ENCODE results near the gene MCCD1.

The MCCD1 gene

DNA sequence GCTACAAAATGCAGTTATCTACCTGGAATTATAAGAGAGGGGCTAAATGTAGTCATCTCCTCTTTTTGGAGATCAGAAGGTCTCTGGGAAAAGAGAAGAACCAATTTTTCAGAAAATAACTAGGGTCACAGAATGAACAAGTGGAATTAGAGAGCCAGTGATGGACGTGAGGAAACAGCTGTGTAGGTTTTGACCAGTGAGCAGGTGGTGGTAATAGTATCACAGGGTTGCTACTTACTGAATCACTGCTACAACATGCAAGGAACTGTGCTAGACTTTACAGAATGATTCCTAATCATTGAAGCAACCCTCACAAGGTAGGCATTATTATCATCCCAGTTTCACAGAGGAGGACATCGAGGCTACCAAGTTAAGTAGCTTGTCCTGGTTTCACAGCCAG lies 15.9 kb downstream of the MCCD1 start:
- DNase-seq: no peak

DNA sequence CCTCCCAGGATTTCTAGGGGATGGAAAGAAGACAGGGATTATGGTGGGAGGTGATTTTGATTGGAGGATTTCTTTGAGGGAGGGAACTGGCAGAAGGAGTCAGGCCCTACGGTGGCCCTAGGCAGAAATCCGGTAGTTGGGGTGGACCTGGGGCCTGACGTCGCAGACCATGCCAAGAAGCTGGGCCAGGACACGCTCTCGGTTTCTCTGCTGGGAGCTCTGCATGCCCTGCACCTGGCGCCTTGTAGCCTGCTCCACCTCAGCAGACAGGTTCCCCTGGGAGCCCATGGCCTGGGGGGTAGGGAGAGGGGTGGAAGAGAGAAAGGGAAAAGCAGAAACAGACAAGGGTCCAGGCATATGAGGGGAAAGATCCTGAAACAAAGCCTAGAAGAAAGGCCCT lies 16.5 kb downstream of the MCCD1 start:
- DNase-seq: no peak

GRCh38 chr6:31546339-31546957 lies 17.7 kb downstream of the MCCD1 start, which contains the start of gene ATP6V1G2:
ATP6V1G2 (minus strand) TSS chr6:31546608; CDS start chr6:31546559, 49 bp downstream.
- peak; percentile 95 for DNase-seq

- DNase-seq: peak; percentile 94
Measured at GRCh38 chr6:31546958-31547726, 18.4 kb downstream of the MCCD1 start, which contains the start of gene NFKBIL1. NFKBIL1 (plus strand) TSS chr6:31547608; CDS start chr6:31547695, 87 bp downstream.

GRCh38 chr6:31547727-31548543 lies 19.2 kb downstream of the MCCD1 start:
- no peak for DNase-seq

DNA sequence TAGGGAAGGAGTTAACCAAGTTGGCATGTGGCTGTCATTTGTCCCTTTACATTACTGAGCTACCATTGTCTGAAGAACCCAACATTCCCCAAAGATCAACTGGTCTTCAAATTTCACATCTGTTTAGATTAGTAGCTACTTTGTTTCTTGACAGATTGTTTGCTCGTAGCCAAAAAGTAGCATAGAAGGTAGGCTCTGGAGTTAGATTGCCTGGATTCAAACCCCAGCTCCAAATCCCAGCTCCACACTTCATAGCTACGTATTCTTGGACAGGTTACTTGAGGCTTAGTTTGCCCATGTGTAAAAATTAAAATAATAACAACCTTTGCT lies 19.7 kb downstream of the MCCD1 start:
- no peak for DNase-seq

GRCh38 chr6:31551371-31551770 lies 22.6 kb downstream of the MCCD1 start:
- DNase-seq: peak; percentile 82

- no peak for DNase-seq
Measured at GRCh38 chr6:31556307-31556706, 27.5 kb downstream of the MCCD1 start.

DNA sequence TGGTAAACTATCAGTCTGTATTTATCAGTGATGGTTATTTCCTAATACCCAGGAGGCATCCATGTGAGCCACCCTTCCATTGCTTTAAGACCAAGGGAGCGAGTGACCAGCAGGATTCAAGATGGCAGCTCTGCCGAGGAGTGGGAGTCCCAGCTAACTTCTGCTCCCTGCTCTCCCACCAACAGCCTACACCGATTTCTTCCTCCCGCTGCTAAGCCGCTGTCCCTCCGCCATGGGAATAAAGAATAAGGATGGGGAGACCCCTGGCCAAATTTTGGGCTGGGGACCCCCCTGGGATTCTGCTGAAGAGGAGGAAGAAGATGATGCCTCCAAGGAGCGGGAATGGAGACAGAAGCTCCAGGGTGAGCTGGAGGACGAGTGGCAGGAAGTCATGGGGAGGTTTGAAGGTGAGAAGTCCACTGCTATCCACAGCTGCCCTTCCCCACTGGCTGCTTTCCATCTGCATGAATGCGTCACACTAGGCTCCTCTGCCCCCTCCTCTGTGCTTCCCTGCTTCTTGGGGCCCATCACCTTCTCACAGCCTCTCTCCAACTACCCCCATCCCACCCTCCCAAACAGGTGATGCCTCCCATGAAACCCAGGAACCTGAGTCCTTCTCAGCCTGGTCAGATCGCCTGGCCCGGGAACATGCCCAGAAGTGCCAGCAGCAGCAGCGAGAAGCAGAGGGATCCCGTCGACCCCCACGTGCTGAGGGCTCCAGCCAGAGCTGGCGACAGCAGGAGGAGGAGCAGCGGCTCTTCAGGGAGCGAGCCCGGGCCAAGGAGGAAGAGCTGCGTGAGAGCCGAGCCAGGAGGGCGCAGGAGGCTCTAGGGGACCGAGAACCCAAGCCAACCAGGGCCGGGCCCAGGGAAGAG lies 28.9 kb downstream of the MCCD1 start:
- no peak for DNase-seq

- no peak for DNase-seq
Measured at GRCh38 chr6:31558318-31558625, 29.5 kb downstream of the MCCD1 start.

- DNase-seq: peak; percentile 89
Measured at GRCh38 chr6:31558631-31559500, 30.1 kb downstream of the MCCD1 start.

DNA sequence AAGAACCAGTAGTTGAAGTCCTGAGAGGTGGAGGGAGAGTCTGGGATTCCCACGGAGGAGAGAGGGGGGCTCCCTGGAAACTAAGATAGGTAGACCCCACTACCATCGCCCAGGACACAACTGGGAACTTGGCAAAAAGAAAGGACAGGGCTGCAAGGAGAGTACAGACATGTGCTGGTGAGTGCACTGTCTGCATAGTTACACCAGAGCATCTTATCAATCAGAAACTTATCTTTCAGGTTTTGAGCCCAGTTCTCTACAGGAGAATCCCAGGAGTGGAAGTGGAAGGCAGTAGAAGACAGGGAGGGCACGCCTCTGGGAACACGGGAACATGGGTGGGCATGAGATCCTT lies 30.8 kb downstream of the MCCD1 start:
- no peak for DNase-seq

DNA sequence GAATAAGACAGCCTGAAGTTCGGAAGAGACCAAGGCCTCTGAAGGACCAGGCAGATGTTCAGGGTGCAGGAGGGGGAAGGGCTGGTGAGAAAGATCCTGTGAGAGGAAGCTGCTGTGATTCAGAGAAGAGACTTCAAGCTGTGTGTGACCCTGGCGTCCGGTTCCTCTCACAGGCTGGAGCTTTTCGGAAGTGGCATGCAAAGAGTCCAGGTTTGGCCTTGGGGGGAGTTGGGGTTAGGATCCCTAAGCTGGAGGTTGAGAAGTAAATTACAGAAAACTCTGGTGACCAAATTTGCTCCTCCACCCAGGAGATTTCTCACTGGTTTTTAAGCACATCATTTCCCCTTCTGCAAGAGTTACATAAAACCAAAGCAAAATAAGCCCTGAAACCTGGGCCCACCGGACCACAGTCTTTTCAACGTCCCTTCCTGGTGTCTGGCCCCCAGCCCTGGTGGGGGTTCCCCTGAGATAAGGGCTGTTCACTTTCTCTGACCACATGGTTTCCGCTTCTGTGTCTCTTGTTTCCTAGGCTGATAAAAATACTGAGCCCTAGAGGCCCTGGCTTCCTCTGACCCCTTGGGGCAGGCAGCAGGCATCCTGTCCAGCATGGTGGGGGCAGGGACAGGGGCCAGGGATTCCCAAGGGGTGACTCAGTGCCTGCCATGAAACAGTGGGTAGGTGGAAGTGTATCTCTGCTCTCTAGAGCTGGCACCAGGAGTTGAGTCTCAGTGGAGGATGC lies 31.4 kb downstream of the MCCD1 start:
- DNase-seq: peak; percentile 79

DNA sequence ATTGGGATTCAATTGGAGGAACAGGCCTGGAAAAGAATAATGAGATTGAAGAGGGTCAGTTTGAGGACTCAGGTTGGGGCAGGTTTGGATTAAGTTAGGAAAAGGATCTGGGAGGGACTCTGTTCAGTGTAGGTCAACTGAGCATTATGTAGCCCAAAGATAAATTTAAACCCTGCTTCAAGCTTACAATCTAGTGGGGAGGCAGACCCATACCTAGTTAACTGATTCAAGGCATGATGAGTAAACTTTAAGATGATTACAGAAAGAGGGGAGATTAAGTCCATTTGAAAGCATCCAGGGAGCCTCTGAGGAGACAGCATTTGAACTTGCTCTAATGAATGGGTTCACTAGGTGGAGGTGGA lies 31.9 kb downstream of the MCCD1 start:
- DNase-seq: no peak

GRCh38 chr6:31567531-31568370 lies 39.0 kb downstream of the MCCD1 start:
- no peak for DNase-seq

- DNase-seq: peak; percentile 77
Measured at GRCh38 chr6:31568537-31568961, 39.8 kb downstream of the MCCD1 start.

DNA sequence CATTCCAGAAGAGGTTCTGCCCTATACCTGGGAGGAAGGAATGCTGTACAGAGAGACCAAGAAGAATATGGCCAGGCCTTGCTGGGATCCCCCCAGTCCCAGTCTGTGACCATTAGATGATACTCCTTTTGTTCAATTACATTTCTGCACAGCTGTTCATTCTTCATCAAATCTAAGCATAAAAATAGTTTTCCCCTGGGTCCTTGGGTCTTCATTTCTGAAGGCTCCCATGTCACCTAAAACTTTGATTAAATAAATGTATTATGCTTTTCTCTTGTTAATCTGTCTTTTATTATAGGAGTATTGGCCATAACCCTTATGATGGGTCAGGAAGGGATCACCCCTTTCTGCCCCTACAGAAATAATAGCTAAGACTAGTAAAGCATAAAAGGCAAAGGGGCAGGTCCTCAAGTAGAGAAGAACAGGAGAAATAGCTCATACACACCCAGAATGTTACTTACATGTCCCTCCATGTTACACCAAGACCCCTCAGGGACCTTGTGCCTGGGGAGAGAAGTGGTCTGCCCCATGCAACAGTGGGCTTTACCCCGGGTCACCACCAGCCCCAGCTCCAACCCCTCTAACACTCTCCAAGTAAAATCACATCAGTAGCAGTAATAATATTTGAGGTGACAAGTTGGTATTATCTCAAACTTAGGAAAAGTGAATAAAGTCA lies 41.2 kb downstream of the MCCD1 start:
- DNase-seq: no peak

DNA sequence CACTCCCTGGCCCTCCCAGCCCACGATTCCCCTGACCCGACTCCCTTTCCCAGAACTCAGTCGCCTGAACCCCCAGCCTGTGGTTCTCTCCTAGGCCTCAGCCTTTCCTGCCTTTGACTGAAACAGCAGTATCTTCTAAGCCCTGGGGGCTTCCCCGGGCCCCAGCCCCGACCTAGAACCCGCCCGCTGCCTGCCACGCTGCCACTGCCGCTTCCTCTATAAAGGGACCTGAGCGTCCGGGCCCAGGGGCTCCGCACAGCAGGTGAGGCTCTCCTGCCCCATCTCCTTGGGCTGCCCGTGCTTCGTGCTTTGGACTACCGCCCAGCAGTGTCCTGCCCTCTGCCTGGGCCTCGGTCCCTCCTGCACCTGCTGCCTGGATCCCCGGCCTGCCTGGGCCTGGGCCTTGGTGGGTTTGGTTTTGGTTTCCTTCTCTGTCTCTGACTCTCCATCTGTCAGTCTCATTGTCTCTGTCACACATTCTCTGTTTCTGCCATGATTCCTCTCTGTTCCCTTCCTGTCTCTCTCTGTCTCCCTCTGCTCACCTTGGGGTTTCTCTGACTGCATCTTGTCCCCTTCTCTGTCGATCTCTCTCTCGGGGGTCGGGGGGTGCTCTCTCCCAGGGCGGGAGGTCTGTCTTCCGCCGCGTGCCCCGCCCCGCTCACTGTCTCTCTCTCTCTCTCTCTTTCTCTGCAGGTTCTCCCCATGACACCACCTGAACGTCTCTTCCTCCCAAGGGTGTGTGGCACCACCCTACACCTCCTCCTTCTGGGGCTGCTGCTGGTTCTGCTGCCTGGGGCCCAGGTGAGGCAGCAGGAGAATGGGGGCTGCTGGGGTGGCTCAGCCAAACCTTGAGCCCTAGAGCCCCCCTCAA lies 43.5 kb downstream of the MCCD1 start, which contains the start of gene LTA:
Gene LTA, plus strand, starts transcription at position 249 of the 871 bp plus-strand sequence. Its CDS starts 454 bp downstream, at position 703.
- peak; percentile 93 for DNase-seq

Data from activated CD8-positive, alpha-beta memory T cell treated with anti-CD3 and anti-CD28 coated beads for 24 hours (primary cell).